ENCODE results near the gene PLAGL1. TPM values are rescaled to one million over a fixed set of nuclear protein-coding genes. Genes with fewer than 3 reads are reported as not detected.

Gene PLAGL1
- total and polyA plus RNA-seq, 2 of the 8 experiments (the other 6 are each of a cell fraction or from before 2014, with no cell fraction given), result 0.94 to 1.1 TPM

DNA sequence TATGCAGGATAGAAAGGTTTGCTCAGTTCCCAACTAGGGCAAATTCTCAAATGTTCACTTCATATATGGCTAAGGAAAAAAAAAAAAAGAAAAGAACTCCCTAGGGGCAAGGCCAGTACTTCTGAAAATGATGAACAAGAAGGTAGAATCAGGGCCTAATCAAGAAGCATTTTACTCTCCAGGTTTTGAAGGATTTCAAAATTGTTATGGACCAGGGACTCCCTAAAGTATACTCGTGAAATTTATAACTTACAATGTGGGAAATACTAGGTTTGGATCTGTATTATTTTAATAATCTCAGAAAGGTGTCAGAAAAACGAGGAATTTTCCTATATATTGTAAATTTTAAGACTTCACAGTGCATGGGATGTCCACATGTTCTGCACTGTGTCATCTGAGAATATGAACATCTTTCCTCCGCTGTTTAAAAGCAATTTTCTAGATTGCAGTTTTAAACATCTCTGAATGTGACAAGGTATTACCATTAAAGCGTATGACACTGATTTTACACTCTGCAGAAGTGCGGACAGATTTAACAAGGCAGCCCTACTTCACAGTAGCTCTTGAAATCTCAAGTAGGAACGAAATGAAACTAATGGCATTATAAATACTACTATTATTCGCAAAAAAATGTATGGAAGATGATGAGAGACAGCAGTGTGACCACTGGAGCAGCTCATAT lies 14.0 kb downstream of the PLAGL1 start (continued):
- TF ChIP-seq, protein P1, sequence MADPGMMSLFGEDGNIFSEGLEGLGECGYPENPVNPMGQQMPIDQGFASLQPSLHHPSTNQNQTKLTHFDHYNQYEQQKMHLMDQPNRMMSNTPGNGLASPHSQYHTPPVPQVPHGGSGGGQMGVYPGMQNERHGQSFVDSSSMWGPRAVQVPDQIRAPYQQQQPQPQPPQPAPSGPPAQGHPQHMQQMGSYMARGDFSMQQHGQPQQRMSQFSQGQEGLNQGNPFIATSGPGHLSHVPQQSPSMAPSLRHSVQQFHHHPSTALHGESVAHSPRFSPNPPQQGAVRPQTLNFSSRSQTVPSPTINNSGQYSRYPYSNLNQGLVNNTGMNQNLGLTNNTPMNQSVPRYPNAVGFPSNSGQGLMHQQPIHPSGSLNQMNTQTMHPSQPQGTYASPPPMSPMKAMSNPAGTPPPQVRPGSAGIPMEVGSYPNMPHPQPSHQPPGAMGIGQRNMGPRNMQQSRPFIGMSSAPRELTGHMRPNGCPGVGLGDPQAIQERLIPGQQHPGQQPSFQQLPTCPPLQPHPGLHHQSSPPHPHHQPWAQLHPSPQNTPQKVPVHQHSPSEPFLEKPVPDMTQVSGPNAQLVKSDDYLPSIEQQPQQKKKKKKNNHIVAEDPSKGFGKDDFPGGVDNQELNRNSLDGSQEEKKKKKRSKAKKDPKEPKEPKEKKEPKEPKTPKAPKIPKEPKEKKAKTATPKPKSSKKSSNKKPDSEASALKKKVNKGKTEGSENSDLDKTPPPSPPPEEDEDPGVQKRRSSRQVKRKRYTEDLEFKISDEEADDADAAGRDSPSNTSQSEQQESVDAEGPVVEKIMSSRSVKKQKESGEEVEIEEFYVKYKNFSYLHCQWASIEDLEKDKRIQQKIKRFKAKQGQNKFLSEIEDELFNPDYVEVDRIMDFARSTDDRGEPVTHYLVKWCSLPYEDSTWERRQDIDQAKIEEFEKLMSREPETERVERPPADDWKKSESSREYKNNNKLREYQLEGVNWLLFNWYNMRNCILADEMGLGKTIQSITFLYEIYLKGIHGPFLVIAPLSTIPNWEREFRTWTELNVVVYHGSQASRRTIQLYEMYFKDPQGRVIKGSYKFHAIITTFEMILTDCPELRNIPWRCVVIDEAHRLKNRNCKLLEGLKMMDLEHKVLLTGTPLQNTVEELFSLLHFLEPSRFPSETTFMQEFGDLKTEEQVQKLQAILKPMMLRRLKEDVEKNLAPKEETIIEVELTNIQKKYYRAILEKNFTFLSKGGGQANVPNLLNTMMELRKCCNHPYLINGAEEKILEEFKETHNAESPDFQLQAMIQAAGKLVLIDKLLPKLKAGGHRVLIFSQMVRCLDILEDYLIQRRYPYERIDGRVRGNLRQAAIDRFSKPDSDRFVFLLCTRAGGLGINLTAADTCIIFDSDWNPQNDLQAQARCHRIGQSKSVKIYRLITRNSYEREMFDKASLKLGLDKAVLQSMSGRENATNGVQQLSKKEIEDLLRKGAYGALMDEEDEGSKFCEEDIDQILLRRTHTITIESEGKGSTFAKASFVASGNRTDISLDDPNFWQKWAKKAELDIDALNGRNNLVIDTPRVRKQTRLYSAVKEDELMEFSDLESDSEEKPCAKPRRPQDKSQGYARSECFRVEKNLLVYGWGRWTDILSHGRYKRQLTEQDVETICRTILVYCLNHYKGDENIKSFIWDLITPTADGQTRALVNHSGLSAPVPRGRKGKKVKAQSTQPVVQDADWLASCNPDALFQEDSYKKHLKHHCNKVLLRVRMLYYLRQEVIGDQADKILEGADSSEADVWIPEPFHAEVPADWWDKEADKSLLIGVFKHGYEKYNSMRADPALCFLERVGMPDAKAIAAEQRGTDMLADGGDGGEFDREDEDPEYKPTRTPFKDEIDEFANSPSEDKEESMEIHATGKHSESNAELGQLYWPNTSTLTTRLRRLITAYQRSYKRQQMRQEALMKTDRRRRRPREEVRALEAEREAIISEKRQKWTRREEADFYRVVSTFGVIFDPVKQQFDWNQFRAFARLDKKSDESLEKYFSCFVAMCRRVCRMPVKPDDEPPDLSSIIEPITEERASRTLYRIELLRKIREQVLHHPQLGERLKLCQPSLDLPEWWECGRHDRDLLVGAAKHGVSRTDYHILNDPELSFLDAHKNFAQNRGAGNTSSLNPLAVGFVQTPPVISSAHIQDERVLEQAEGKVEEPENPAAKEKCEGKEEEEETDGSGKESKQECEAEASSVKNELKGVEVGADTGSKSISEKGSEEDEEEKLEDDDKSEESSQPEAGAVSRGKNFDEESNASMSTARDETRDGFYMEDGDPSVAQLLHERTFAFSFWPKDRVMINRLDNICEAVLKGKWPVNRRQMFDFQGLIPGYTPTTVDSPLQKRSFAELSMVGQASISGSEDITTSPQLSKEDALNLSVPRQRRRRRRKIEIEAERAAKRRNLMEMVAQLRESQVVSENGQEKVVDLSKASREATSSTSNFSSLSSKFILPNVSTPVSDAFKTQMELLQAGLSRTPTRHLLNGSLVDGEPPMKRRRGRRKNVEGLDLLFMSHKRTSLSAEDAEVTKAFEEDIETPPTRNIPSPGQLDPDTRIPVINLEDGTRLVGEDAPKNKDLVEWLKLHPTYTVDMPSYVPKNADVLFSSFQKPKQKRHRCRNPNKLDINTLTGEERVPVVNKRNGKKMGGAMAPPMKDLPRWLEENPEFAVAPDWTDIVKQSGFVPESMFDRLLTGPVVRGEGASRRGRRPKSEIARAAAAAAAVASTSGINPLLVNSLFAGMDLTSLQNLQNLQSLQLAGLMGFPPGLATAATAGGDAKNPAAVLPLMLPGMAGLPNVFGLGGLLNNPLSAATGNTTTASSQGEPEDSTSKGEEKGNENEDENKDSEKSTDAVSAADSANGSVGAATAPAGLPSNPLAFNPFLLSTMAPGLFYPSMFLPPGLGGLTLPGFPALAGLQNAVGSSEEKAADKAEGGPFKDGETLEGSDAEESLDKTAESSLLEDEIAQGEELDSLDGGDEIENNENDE (IDR thresholded peaks at IDR 0.05; ENCODE audit: insufficient replicate concordance, low read length), result no peak
- no peak for TF ChIP-seq FOSL1 (IDR thresholded peaks at IDR 0.05; ENCODE audit: insufficient read depth, low read depth, low read length)
- no peak for TF ChIP-seq MAFK (IDR thresholded peaks at IDR 0.05; ENCODE audit: low read depth, low read length)
- TF ChIP-seq SIRT6 (IDR thresholded peaks at IDR 0.05; ENCODE audit: low read length), result no peak
- TF ChIP-seq TEAD4 (IDR thresholded peaks at IDR 0.05; ENCODE audit: low read depth, low read length), result no peak
- no peak for TF ChIP-seq TAF7 (optimal IDR thresholded peaks at IDR 0.05; ENCODE audit: borderline replicate concordance, low read depth, low read length)
- TF ChIP-seq BCL11A (IDR thresholded peaks at IDR 0.05; ENCODE audit: low read depth in 2 of 2, low read length in 2 of 2), result no peak
- no peak for TF ChIP-seq RBBP5 (IDR thresholded peaks at IDR 0.05; ENCODE audit: borderline replicate concordance, low read depth, low read length)
- TF ChIP-seq PHF8 (conservative IDR thresholded peaks at IDR 0.05; ENCODE audit: low read depth, low read length), result no peak
- no peak for TF ChIP-seq ZNF274 (IDR thresholded peaks at IDR 0.05; ENCODE audit: borderline replicate concordance, extremely low read depth, low read length)
- TF ChIP-seq RFX5 (IDR thresholded peaks at IDR 0.05; ENCODE audit: borderline replicate concordance, low read depth, low read length), result no peak
